Keratinocyte (primary cell): ENCODE data around the gene OR14I1. TPM values are rescaled to one million over a fixed set of nuclear protein-coding genes. Genes with fewer than 3 reads are reported as not detected.

Experiments
- DNase-seq: peaks from one replicate; pipeline ENCODE4 v3.0.0-alpha.2; 2011; ENCODE audit warnings: low read depth, missing footprints, low spot score
- FAIRE-seq: peaks from 2 replicates; lab custom pipeline; 2011; peaks lifted over from hg19 to GRCh38; lab: Jason Lieb, UNC
- H2AFZ ChIP-seq: 2 replicates; pipeline ENCODE4 v1.6.0; 2012; ENCODE audit warnings: low read length, control low read depth, inconsistent platforms; ENCODE audit not compliant: control insufficient read depth
- H3K27ac ChIP-seq: 2 replicates; pipeline ENCODE4 v1.5.1; 2011; ENCODE audit warnings: low read length; ENCODE audit not compliant: control insufficient read depth, insufficient read depth
- H3K27me3 ChIP-seq: 3 replicates; pipeline ENCODE4 v1.6.0; 2011; ENCODE audit warnings: low read length; ENCODE audit not compliant: control insufficient read depth, insufficient read depth; ENCODE audit errors: extremely low read depth
- H3K36me3 ChIP-seq, 2 experiments: 2 replicates in 1 of 2; 3 replicates in 1 of 2; pipeline ENCODE4 v1.5.1; 2011; ENCODE audit warnings: low read length in 2 of 2, mild to moderate bottlenecking in 1 of 2; ENCODE audit not compliant: control insufficient read depth in 2 of 2, insufficient read depth in 2 of 2; ENCODE audit errors: extremely low read depth in 1 of 2
- H3K4me1 ChIP-seq: 3 replicates; pipeline ENCODE4 v1.5.1; 2011; ENCODE audit warnings: low read length; ENCODE audit not compliant: control insufficient read depth, insufficient read depth; ENCODE audit errors: extremely low read depth
- H3K4me2 ChIP-seq: 3 replicates; pipeline ENCODE4 v1.6.0; 2011; ENCODE audit warnings: low read depth, low read length; ENCODE audit not compliant: control insufficient read depth, insufficient read depth; ENCODE audit errors: extremely low read depth
- H3K4me3 ChIP-seq, 3 experiments: fragments of 200-600 bp in 1 of 3; sonication (generic) in 1 of 3; 2 replicates in 2 of 3; 3 replicates in 1 of 3; pipeline ENCODE4 v1.5.1; 2011 to 2016; ENCODE audit warnings: low read length in 3 of 3, mild to moderate bottlenecking in 3 of 3, control low read depth in 2 of 3, inconsistent platforms in 1 of 3, low read depth in 1 of 3, mixed read lengths in 1 of 3, mixed run types in 1 of 3, moderate library complexity in 1 of 3; ENCODE audit not compliant: control insufficient read depth in 2 of 3, insufficient read depth in 2 of 3; ENCODE audit errors: extremely low read depth in 1 of 3
- H3K79me2 ChIP-seq: 2 replicates; pipeline ENCODE4 v1.6.0; 2012; ENCODE audit warnings: low read length; ENCODE audit not compliant: control insufficient read depth, insufficient read depth
- H3K9ac ChIP-seq: 3 replicates; pipeline ENCODE4 v1.6.0; 2011; ENCODE audit warnings: low read length; ENCODE audit not compliant: control insufficient read depth, insufficient read depth; ENCODE audit errors: extremely low read depth
- H3K9me1 ChIP-seq: 3 replicates; pipeline ENCODE4 v1.6.0; 2011; ENCODE audit warnings: low read length; ENCODE audit not compliant: control insufficient read depth, insufficient read depth; ENCODE audit errors: extremely low read depth
- H3K9me3 ChIP-seq: 2 replicates; pipeline ENCODE4 v1.5.1; 2012; ENCODE audit warnings: low read depth, low read length; ENCODE audit not compliant: control insufficient read depth
- H4K20me1 ChIP-seq: 3 replicates; pipeline ENCODE4 v1.6.0; 2011; ENCODE audit warnings: low read length; ENCODE audit not compliant: control insufficient read depth, insufficient read depth; ENCODE audit errors: extremely low read depth
- EZH2 ChIP-seq: IDR thresholded peaks from one replicate; pipeline ENCODE4 v1.6.1; 2012; ENCODE audit warnings: inconsistent platforms, mild to moderate bottlenecking, low read length, moderate library complexity
- dilution Hi-C: fragments of 300-500 bp; cut with MboI; formaldehyde crosslinking; loops from one replicate; pipeline ENCODE4 v1.7.0; 2020; ENCODE audit warnings: low sequenced_read_pairs; ENCODE audit not compliant: extremely low pct_ligation_motif_present
- polyA plus RNA-seq, 5 experiments: library from polyadenylated mRNA; depleted of rRNA in 3 of 5; stranded (reverse) in 3 of 5; stranded (forward) in 1 of 5; unstranded in 1 of 5; fragments of >200 nt; gene quantifications; 1 replicate in 1 of 5; 2 replicates in 3 of 5; 3 replicates in 1 of 5; pipeline versions ENCODE4 v1.2.1 to v1.2.3, GENCODE V29; 2011 to 2012; ENCODE audit warnings: missing spikeins in 2 of 5, low read depth in 1 of 5, low replicate concordance in 1 of 5
- TF ChIP-seq, protein P1 (sequence below), 3 experiments: IDR thresholded peaks in 1 of 3; conservative IDR thresholded peaks in 1 of 3; optimal IDR thresholded peaks in 1 of 3; 2 replicates in 2 of 3; 3 replicates in 1 of 3; pipeline versions ENCODE3 to v1.5.1; 2011; ENCODE audit warnings: low read length in 3 of 3, mild to moderate bottlenecking in 3 of 3, moderate library complexity in 2 of 3, control low read depth in 1 of 3, inconsistent platforms in 1 of 3; ENCODE audit not compliant: insufficient read depth in 2 of 3; ENCODE audit errors: extremely low read depth in 1 of 3

The OR14I1 gene
- polyA plus RNA-seq, 1 donor (not counting 4 experiments of a cell fraction or from before 2014, with no cell fraction given): not detected

DNA sequence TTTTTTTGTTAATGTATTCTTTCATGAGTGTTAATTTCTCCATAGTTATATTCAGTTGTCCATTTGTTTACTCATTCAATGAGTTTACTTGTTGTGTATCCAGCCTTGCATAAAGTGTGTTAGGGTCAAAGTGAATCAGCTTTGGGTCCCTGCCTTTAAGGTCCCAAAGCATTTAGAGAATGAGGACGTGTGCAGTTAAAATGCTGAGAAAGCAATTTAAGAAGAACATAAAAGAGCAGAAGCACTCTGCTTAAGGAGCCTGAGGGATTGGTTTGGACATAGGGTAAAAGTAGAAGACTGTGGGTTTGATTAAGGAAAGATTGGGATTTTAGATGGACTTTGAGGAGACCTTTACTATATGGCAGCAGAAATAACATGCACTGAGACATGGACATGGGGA lies 3.5 kb downstream of the OR14I1 start:
- Histone ChIP-seq H2AFZ (no peak overlapping the region), H3K9ac (no peak overlapping the region), H3K4me3 (no peak overlapping the region), H3K79me2 (no peaks in the 10 kb centered on the region), H3K9me3 (no peaks in the 10 kb centered on the region), H3K4me1 (no peaks in the 10 kb centered on the region), H4K20me1 (no peaks in the 10 kb centered on the region), H3K4me2 (no peak overlapping the region), H3K36me3 (no peaks in the 10 kb centered on the region), H3K27me3 (no peaks in the 10 kb centered on the region), H3K27ac (no peak overlapping the region), H3K9me1 (no peaks in the 10 kb centered on the region)
- dilution Hi-C loops: no loop called here
- DNase-seq (no peak), FAIRE-seq (no peak)
- TF ChIP-seq EZH2: no peak
- TF ChIP-seq, protein P1, sequence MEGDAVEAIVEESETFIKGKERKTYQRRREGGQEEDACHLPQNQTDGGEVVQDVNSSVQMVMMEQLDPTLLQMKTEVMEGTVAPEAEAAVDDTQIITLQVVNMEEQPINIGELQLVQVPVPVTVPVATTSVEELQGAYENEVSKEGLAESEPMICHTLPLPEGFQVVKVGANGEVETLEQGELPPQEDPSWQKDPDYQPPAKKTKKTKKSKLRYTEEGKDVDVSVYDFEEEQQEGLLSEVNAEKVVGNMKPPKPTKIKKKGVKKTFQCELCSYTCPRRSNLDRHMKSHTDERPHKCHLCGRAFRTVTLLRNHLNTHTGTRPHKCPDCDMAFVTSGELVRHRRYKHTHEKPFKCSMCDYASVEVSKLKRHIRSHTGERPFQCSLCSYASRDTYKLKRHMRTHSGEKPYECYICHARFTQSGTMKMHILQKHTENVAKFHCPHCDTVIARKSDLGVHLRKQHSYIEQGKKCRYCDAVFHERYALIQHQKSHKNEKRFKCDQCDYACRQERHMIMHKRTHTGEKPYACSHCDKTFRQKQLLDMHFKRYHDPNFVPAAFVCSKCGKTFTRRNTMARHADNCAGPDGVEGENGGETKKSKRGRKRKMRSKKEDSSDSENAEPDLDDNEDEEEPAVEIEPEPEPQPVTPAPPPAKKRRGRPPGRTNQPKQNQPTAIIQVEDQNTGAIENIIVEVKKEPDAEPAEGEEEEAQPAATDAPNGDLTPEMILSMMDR (optimal IDR thresholded peaks at IDR 0.05 in 1 of 3, IDR thresholded peaks at IDR 0.05 in 1 of 3, conservative IDR thresholded peaks at IDR 0.05 in 1 of 3; ENCODE audit: extremely low read depth in 1 of 3, insufficient read depth in 2 of 3, low read length in 3 of 3): no peak

DNA sequence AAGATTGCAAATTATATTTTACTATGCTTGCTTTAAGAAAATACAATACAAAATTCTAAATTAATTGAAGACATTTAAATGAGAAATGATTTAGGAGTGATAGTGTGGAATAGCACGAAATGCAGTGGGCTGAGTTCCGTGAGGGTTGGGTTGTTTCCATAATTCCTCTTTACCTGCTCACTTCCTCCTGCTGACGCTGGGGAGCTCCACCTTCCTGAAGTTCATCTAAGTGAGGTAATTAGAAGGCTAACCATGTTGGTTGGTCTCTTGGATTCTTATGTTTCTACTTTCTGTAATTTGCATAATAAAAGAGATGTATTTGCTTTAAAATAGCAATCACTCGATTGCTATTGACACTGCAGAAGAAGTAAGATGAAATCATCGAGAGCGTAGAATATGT lies 4.7 kb downstream of the OR14I1 start:
- FAIRE-seq: no peak
- no peak overlapping the region for H2AFZ ChIP-seq
- H3K9ac ChIP-seq: no peak overlapping the region

More for the DNA sequence above, 4.7 kb downstream of the OR14I1 start:
- H3K9me3 ChIP-seq: no peaks in the 10 kb centered on the region
- H3K9me1 ChIP-seq: no peaks in the 10 kb centered on the region
- dilution Hi-C loops: no loop called here
- no peak overlapping the region for H3K4me2 ChIP-seq
- TF ChIP-seq, protein P1 (optimal IDR thresholded peaks at IDR 0.05 in 1 of 3, IDR thresholded peaks at IDR 0.05 in 1 of 3, conservative IDR thresholded peaks at IDR 0.05 in 1 of 3; ENCODE audit: extremely low read depth in 1 of 3, insufficient read depth in 2 of 3, low read length in 3 of 3): no peak
- TF ChIP-seq EZH2: no peak
- H3K36me3 ChIP-seq: no peaks in the 10 kb centered on the region
- no peaks in the 10 kb centered on the region for H3K4me1 ChIP-seq
- H3K27ac ChIP-seq: no peak overlapping the region
- DNase-seq: no peak
- no peaks in the 10 kb centered on the region for H3K27me3 ChIP-seq
- no peaks in the 10 kb centered on the region for H4K20me1 ChIP-seq
- H3K4me3 ChIP-seq: no peak overlapping the region
- no peaks in the 10 kb centered on the region for H3K79me2 ChIP-seq
